ENCODE results near the gene THSD4. TPM values are rescaled to one million over a fixed set of nuclear protein-coding genes. Genes with fewer than 3 reads are reported as not detected.

THSD4 gene
- total RNA-seq, 1 experiment from 2014 or later = 29.0 TPM

GRCh38 chr15:71202712-71203111 lies 87.4 kb downstream of the THSD4 start:
- no peaks in the 10 kb centered on the region for H3F3A ChIP-seq (ENCODE audit: low read length, unreplicated experiment)
- no peaks in the 10 kb centered on the region for H4K20me1 ChIP-seq (ENCODE audit: low read length)
- H3K4me1 ChIP-seq (ENCODE audit: insufficient read depth, low read length) = no peaks in the 10 kb centered on the region
- no TSS peak for BruUV-seq (replicated peaks)
- H3K4me2 ChIP-seq (ENCODE audit: low read length) = no peak overlapping the region
- DNase-seq (no peak), ATAC-seq (no peak)
- H2AFZ ChIP-seq (ENCODE audit: low read length) = no peak overlapping the region
- no peaks in the 10 kb centered on the region for H3K9me3 ChIP-seq (ENCODE audit: low read length)
- no peak overlapping the region for H3K27ac ChIP-seq (ENCODE audit: low read length)
- TF ChIP-seq EZH2phosphoT487 (IDR thresholded peaks at IDR 0.05; ENCODE audit: borderline replicate concordance, low read length) = no peak
- no peak for TF ChIP-seq CTCF (conservative IDR thresholded peaks at IDR 0.05; ENCODE audit: low read depth, low read length)
- TF ChIP-seq EZH2 (IDR thresholded peaks at IDR 0.05; ENCODE audit: low read length, unreplicated experiment) = no peak
- ChIA-PET POLR2A (ENCODE audit: unreplicated experiment) (no interaction called here), CTCF (no interaction called here)
- intact Hi-C loops (cut with micrococcal nuclease) = no loop called here
- peaks cover 4% of the 10 kb centered on the region; the same call in 1 of the 2 replicates for H3K79me2 ChIP-seq (ENCODE audit: low read length)
- H3K4me3 ChIP-seq (ENCODE audit: low read length) = no peak overlapping the region
- peaks cover 5% of the 10 kb centered on the region for H3K36me3 ChIP-seq (ENCODE audit: low read depth, low read length)
- no peak overlapping the region for H3K9ac ChIP-seq (ENCODE audit: low read length)
- H3K9me2 ChIP-seq (replicated peaks; ENCODE audit: low read length) = no peaks in the 10 kb centered on the region
- H3K27me3 ChIP-seq (ENCODE audit: low read length) = no peaks in the 10 kb centered on the region

- no peaks in the 10 kb centered on the region for H3K4me1 ChIP-seq (ENCODE audit: insufficient read depth, low read length)
- CTCF ChIA-PET = no interaction called here
- H3K36me3 ChIP-seq (ENCODE audit: low read depth, low read length) = peaks cover 5% of the 10 kb centered on the region
- ATAC-seq (no peak), DNase-seq (no peak)
- BruUV-seq (replicated peaks) = no TSS peak
- no peaks in the 10 kb centered on the region for H3K9me3 ChIP-seq (ENCODE audit: low read length)
- H4K20me1 ChIP-seq (ENCODE audit: low read length) = no peaks in the 10 kb centered on the region
- TF ChIP-seq EZH2phosphoT487 (IDR thresholded peaks at IDR 0.05; ENCODE audit: borderline replicate concordance, low read length) (no peak), CTCF (conservative IDR thresholded peaks at IDR 0.05; ENCODE audit: low read depth, low read length) (no peak), EZH2 (IDR thresholded peaks at IDR 0.05; ENCODE audit: low read length, unreplicated experiment) (no peak)
- H2AFZ ChIP-seq (ENCODE audit: low read length) = no peak overlapping the region
- intact Hi-C loops (cut with micrococcal nuclease) = no loop called here
- no peak overlapping the region for H3K4me2 ChIP-seq (ENCODE audit: low read length)
- no peaks in the 10 kb centered on the region for H3F3A ChIP-seq (ENCODE audit: low read length, unreplicated experiment)
- no peak overlapping the region for H3K4me3 ChIP-seq (ENCODE audit: low read length)
- H3K9me2 ChIP-seq (replicated peaks; ENCODE audit: low read length) = no peaks in the 10 kb centered on the region
- no peaks in the 10 kb centered on the region for H3K79me2 ChIP-seq (ENCODE audit: low read length)
- no peak overlapping the region for H3K27ac ChIP-seq (ENCODE audit: low read length)
- H3K27me3 ChIP-seq (ENCODE audit: low read length) = no peaks in the 10 kb centered on the region
- POLR2A ChIA-PET (ENCODE audit: unreplicated experiment) = no interaction called here
- H3K9ac ChIP-seq (ENCODE audit: low read length) = no peak overlapping the region
These were observed 88.6 kb downstream of the THSD4 start for GRCh38 chr15:71203586-71204474.

GRCh38 chr15:71207141-71207540 lies 91.9 kb downstream of the THSD4 start:
- Histone ChIP-seq H3F3A (ENCODE audit: low read length, unreplicated experiment) (no peaks in the 10 kb centered on the region), H3K27me3 (ENCODE audit: low read length) (no peaks in the 10 kb centered on the region), H3K4me1 (ENCODE audit: insufficient read depth, low read length) (no peaks in the 10 kb centered on the region), H3K4me3 (ENCODE audit: low read length) (no peak overlapping the region), H3K27ac (ENCODE audit: low read length) (no peak overlapping the region), H3K9ac (ENCODE audit: low read length) (no peak overlapping the region), H3K9me3 (ENCODE audit: low read length) (no peaks in the 10 kb centered on the region), H3K4me2 (ENCODE audit: low read length) (no peak overlapping the region), H3K36me3 (ENCODE audit: low read depth, low read length) (peaks cover 8% of the 10 kb centered on the region), H3K79me2 (ENCODE audit: low read length) (no peaks in the 10 kb centered on the region), H3K9me2 (replicated peaks; ENCODE audit: low read length) (no peaks in the 10 kb centered on the region), H4K20me1 (ENCODE audit: low read length) (no peaks in the 10 kb centered on the region), H2AFZ (ENCODE audit: low read length) (no peak overlapping the region)
- POLR2A ChIA-PET (ENCODE audit: unreplicated experiment) = no interaction called here
- intact Hi-C loops (cut with micrococcal nuclease) = no loop called here
- no peak for TF ChIP-seq CTCF (conservative IDR thresholded peaks at IDR 0.05; ENCODE audit: low read depth, low read length)
- TF ChIP-seq EZH2phosphoT487 (IDR thresholded peaks at IDR 0.05; ENCODE audit: borderline replicate concordance, low read length) = no peak
- no peak for TF ChIP-seq EZH2 (IDR thresholded peaks at IDR 0.05; ENCODE audit: low read length, unreplicated experiment)
- no peak for ATAC-seq
- CTCF ChIA-PET = no interaction called here
- no peak for DNase-seq
- BruUV-seq (replicated peaks) = no TSS peak
